Small intestine (tissue), 7 donors: ENCODE measurements around the gene PRUNE2. TPM values are rescaled to one million over a fixed set of nuclear protein-coding genes. Genes with fewer than 3 reads are reported as not detected.

Experiments used
- DNase-seq, 2 donors: peaks; one replicate each; pipeline versions ENCODE4 v3.0.0 to v3.0.0-alpha.2; 2013
- FAIRE-seq: peaks from 2 replicates; lab custom pipeline; 2012; peaks lifted over from hg19 to GRCh38; lab: Jason Lieb, UNC
- H3K27ac ChIP-seq, 3 donors: one replicate each; pipeline ENCODE4 v1.5.1; 2013; ENCODE audit warnings: low read length in 2 of 3, mild to moderate bottlenecking in 2 of 3, control low read depth in 1 of 3, inconsistent platforms in 1 of 3, low read depth in 1 of 3, moderate library complexity in 1 of 3
- H3K27me3 ChIP-seq, 3 donors: one replicate each; pipeline ENCODE4 v1.6.1; 2013; ENCODE audit warnings: low read length in 3 of 3, inconsistent platforms in 1 of 3; ENCODE audit not compliant: control insufficient read depth in 3 of 3, insufficient read depth in 3 of 3
- H3K36me3 ChIP-seq, 3 donors: one replicate each; pipeline ENCODE4 v1.6.1; 2013; ENCODE audit warnings: low read length in 3 of 3, inconsistent platforms in 1 of 3, low read depth in 1 of 3, mild to moderate bottlenecking in 1 of 3, moderate library complexity in 1 of 3; ENCODE audit not compliant: control insufficient read depth in 3 of 3, insufficient read depth in 2 of 3
- H3K4me1 ChIP-seq, 3 donors: one replicate each; pipeline ENCODE4 v1.6.1; 2013; ENCODE audit warnings: low read length in 2 of 3, inconsistent platforms in 1 of 3, low read depth in 1 of 3, mild to moderate bottlenecking in 1 of 3, moderate library complexity in 1 of 3; ENCODE audit not compliant: control insufficient read depth in 3 of 3, insufficient read depth in 2 of 3
- H3K4me3 ChIP-seq, 3 donors: one replicate each; pipeline ENCODE4 v1.5.1; 2013; ENCODE audit warnings: low read length in 3 of 3, control low read depth in 1 of 3, inconsistent platforms in 1 of 3, low read depth in 1 of 3, mild to moderate bottlenecking in 1 of 3, moderate library complexity in 1 of 3
- H3K9me3 ChIP-seq, 2 donors: one replicate each; pipeline ENCODE4 v1.6.1; 2013; ENCODE audit warnings: low read depth in 1 of 2, low read length in 1 of 2; ENCODE audit not compliant: control insufficient read depth in 2 of 2, insufficient read depth in 1 of 2
- WGBS, 3 donors: extraction: QIAGEN DNeasy Blood & Tissue Kit; methylation state at CpG; one replicate each; pipeline ENCODE4 v1.1.7; 2013; 5-methylcytosine and 5-hydroxymethylcytosine counted together
- polyA plus RNA-seq, 4 donors: library from polyadenylated mRNA; stranded (reverse) in 3 of 4; unstranded in 1 of 4; fragments of 200-250 nt in 3 of 4; fragments of 120-200 nt in 1 of 4; gene quantifications; one replicate each; pipeline versions ENCODE4 v1.2.1 to v1.2.3, GENCODE V29; 2013
- donor health status: healthy with polysubstance abuse.
- donor health status: control.
- donor health status: control.
- donor health status: Bipolar disorder and iron deficiency.
- donor health status: healthy.

The PRUNE2 gene
- polyA plus RNA-seq, 4 donors, result 1.1 to 62.1 (median 7.5) TPM

DNA sequence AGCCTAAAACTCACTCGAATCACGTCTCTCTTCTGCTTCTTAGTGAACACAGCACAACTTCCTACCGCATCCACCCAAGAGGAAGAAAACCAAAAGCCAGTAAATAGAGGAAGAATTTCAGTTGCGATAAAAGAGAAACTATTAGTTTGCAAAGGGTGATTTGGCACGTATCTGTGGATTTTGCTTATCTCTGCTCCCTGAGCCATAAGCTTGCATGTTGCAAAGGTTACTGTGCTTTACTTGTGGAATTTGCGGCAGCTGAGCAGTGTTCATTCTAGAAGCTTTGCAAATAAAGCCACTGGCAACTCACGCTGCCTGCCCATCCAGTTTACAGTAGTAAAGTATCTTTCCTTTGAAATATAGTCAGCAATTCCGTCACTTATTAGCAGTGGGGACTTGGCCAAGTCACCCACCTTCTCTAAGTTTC is 290.7 kb downstream of the PRUNE2 start:
- peaks cover 0 to 2% (median 0%) of the 10 kb centered on the region in 3 donors for H3K27me3 ChIP-seq
- H3K4me1 ChIP-seq, result peaks cover 16 to 73% (median 20%) of the 10 kb centered on the region in 3 donors
- peak overlapping the region; percentile 10 to 33 (median 25) for H3K4me3 ChIP-seq
- DNase-seq, result peak; percentile 85 to 87
- no peaks in the 10 kb centered on the region for H3K9me3 ChIP-seq
- 9 to 43% (median 22%) methylated on average over 8 of the region's 8 CpGs for WGBS, 3 donors
- no peak for FAIRE-seq
- H3K27ac ChIP-seq, result peak overlapping the region; percentile 79 to 91 (median 80)
- H3K36me3 ChIP-seq, result peaks cover 0 to 3% (median 2%) of the 10 kb centered on the region in 3 donors

DNA sequence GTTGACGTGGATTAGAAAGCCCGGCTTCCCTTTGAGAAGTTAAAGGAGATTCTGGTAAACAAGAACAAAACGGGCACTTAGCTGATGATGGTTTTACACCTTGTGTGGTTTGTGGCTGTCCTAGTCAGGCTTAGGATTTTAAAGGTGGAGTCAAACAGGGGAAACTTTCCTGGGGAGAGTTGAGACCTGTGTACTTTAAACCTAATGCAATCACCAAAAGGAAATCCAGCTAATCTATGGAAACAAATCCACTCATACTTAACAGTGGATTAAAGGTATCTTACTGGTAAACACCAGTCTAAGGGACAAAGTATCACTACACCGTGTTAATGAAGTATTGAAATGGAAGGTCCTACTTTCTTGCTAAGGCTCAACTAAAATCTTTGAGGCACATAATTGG is 291.9 kb downstream of the PRUNE2 start:
- Histone ChIP-seq H3K4me1 (peaks cover 16 to 61% (median 20%) of the 10 kb centered on the region in 3 donors), H3K27me3 (peaks cover 0 to 2% (median 0%) of the 10 kb centered on the region in 3 donors), H3K36me3 (peaks cover 0 to 3% (median 2%) of the 10 kb centered on the region in 3 donors), H3K27ac (peak overlapping the region in 2 of 3 donors; percentile 80 to 91), H3K9me3 (no peaks in the 10 kb centered on the region), H3K4me3 (peak overlapping the region in 1 of 3 donors; percentile 5)
- WGBS, 3 donors, result 26 to 55% (median 28%) methylated on average over 4 of the region's 4 CpGs
- FAIRE-seq, result peak; percentile 44
- DNase-seq, result peak; percentile 75 to 92

DNA sequence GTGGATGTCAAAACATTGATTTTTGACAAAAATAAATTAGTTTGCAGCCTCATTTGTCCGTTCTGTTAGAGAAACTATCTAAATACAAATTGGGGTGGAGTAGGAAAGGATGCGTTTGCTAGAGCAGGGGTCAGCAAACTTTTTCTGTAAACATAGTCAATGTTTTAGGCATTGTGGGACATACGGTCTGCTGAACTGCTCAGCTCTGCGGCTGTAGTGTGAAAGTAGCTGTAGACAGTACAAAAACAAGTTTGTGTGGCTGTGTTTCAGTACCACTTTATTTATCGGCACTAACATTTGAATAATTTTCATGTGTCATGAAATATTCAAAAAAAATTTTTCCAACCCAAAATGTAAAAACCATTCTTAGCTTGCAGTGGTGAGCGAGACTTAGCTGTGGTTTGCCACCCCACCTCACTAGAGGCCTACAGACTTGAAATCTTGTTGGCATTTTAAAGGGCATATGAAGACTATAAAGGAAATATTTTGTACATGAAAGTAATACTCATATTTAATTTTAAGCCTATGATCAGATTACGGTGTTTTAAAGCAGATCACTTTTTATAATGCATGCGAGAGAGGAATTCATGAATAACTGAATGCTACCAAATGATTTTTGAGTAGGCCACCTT is 292.6 kb downstream of the PRUNE2 start:
- WGBS, 3 donors, result 75 to 84% (median 83%) methylated on average over 8 of the region's 8 CpGs
- FAIRE-seq, result no peak
- peak overlapping the region; percentile 45 to 91 (median 80) for H3K27ac ChIP-seq

DNA sequence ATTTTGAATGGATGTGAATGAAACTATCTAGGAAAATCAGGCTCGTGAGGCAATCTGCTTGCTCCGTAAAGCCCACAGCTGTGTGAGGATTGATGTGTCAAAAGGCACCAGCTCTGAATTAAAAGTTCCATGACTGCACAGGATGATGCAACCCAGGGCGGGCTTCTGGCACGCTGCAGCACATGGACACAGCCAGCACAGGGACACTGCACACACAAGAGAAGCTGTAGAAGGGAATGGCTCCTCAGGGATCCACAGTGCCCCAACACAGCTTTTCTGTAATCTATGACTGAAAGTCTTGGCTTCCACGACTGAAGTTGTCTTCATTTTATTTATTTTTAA is 295.9 kb downstream of the PRUNE2 start:
- Histone ChIP-seq H3K27me3 (no peaks in the 10 kb centered on the region), H3K27ac (peak overlapping the region; percentile 47 to 91 (median 54)), H3K4me3 (peak overlapping the region in 2 of 3 donors; percentile 0 to 43), H3K36me3 (peaks cover 0 to 3% (median 2%) of the 10 kb centered on the region in 3 donors), H3K4me1 (peaks cover 3 to 34% (median 9%) of the 10 kb centered on the region in 3 donors), H3K9me3 (no peaks in the 10 kb centered on the region)
- WGBS, 3 donors, result 16 to 35% (median 31%) methylated on average over 5 of the region's 5 CpGs
- peak; percentile 85 to 86 for DNase-seq
- FAIRE-seq, result no peak

More for the DNA sequence above, 292.6 kb downstream of the PRUNE2 start:
- DNase-seq, result no peak
- Histone ChIP-seq H3K36me3 (peaks cover 0 to 3% (median 2%) of the 10 kb centered on the region in 3 donors), H3K4me3 (peak overlapping the region in 1 of 3 donors; percentile 5), H3K4me1 (peaks cover 10 to 59% (median 16%) of the 10 kb centered on the region in 3 donors), H3K9me3 (no peaks in the 10 kb centered on the region), H3K27me3 (peaks cover 0 to 2% (median 0%) of the 10 kb centered on the region in 3 donors)

DNA sequence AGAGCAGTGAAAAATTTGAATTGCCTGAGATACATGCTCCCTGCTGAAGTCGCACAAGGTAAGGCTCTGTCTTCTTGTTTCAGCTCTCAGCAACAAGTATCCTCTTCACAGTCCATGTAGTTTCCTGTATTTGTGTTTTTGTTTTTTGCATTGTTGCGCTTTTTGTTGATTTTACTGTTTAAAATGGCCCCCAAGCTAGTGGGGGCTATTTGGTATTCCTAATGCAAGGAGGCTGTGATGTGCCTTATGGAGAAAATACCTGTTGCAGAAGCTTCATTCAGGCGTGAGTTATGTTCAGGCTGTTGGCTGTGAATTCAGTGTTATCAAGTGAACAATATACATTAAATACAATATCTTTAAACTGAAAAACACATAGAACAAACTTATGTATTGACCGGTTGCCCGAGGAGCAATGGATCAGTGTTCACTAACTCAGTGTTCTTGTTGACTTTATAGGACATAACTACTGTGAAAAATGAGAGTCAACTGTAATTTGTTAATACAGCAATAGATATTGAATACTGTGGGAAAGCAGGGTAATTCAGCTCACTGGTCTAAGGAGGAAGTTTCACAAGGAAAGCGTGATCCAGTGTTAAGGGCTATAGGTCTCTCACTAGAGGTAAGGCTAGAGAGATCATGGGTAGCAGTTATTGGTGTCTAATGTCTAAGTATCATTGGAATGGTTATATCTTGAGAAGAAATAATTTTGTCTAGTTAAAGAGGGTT is 296.5 kb downstream of the PRUNE2 start:
- H3K9me3 ChIP-seq, result no peaks in the 10 kb centered on the region
- 38 to 70% (median 56%) methylated on average over 6 of the region's 6 CpGs for WGBS, 3 donors
- peaks cover 0 to 3% (median 2%) of the 10 kb centered on the region in 3 donors for H3K36me3 ChIP-seq
- no peak for FAIRE-seq
- peaks cover 3 to 33% (median 9%) of the 10 kb centered on the region in 3 donors for H3K4me1 ChIP-seq
- H3K4me3 ChIP-seq, result peak overlapping the region in 2 of 3 donors; percentile 0 to 43
- H3K27me3 ChIP-seq, result no peaks in the 10 kb centered on the region
- peak overlapping the region; percentile 54 to 91 (median 55) for H3K27ac ChIP-seq
- DNase-seq, result no peak

DNA sequence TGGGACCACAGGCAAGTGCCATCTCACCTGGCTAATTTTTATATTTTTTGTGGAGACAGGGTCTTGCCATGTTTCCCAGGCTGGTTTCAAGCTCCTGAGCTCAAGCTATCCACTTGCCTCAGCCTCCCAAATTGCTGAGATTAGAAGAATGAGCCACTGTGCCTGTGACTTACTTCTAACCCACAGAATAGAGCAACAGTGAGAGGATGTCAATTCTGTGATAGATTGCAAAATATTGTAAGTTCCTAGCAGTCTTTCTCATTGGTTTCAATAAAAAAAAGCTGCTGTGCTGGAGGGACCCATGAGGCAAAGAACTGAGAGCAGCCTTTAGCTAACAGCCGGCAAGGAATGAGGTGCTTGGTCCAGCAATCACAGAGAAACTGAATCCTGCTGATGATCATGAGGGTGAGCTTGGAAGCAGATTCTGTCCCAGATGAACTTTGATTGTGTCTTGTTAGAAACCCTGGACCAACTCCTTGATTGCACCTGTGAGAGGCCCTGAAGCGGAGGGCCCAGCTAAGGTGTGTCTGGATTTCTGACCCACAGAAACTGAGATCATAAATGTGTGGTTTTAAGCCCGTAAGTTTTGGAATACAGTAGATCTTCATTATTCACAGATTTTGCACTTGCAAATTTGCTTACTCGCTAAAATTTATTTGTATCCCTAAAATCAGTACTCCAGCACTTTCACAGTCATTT is 297.2 kb downstream of the PRUNE2 start:
- Histone ChIP-seq H3K36me3 (peaks cover 0 to 3% (median 2%) of the 10 kb centered on the region in 3 donors), H3K27me3 (no peaks in the 10 kb centered on the region), H3K27ac (peak overlapping the region in 2 of 3 donors; percentile 24 to 91), H3K4me3 (peak overlapping the region in 1 of 3 donors; percentile 43), H3K9me3 (no peaks in the 10 kb centered on the region), H3K4me1 (peaks cover 3 to 29% (median 6%) of the 10 kb centered on the region in 3 donors)
- DNase-seq (peak; percentile 71 to 74), FAIRE-seq (no peak)
- WGBS, 3 donors, result 32 to 76% (median 54%) methylated on average over 4 of the region's 4 CpGs

DNA sequence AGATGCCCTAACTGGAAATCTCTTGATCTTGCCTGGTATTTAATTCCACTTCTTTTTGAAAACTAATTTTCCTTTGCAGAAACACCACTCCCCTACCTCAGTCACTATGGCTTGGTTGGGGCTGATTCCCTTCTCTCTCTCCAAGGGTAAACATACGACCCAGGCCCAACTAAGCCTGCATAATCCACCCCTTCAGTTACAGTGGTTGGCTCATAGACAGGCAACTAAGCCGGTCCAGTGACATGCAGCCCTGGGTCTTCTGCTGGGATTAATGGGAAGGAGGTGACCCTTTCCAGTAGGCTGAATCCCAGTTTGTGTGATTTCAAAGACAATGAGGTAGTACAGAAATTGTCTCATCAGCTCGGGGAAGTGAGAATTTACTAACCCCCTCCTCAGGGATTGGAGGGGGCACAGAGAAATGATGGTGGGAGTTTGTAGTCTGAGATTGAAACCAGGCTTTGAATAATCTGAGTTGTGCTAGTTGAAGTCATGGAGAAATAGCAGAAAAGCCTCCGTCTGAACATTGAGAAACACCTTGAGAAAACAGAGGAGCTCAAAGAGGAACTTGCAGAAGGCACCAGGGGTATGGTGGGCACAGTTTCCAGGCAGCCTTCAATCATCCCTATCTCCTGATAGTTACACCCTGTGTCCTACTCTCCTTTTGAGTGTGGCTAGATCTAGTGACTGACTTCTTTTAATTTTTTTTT is 298.0 kb downstream of the PRUNE2 start:
- no peak for FAIRE-seq
- Histone ChIP-seq H3K36me3 (peaks cover 0 to 3% (median 2%) of the 10 kb centered on the region in 3 donors), H3K9me3 (no peaks in the 10 kb centered on the region), H3K4me1 (peaks cover 3 to 20% (median 6%) of the 10 kb centered on the region in 3 donors), H3K27ac (peak overlapping the region in 1 of 3 donors; percentile 91), H3K27me3 (no peaks in the 10 kb centered on the region), H3K4me3 (no peak overlapping the region)
- WGBS, 3 donors, result 78 to 83% (median 82%) methylated on average over 4 of the region's 4 CpGs
- DNase-seq, result no peak
